GM19324 (cell line): ENCODE results near the gene RILPL1.
"Not testable (repeated sequence)": the region's sequence is repeated elsewhere in the genome, so short reads cannot be mapped to it uniquely, and the experiment has no call there.

Experiments
- ATAC-seq: cut with Tn5 transposase; IDR thresholded peaks from one replicate; pipeline ENCODE4 v1.9.1; 2021; ENCODE audit warnings: mild to moderate bottlenecking, moderate library complexity; ENCODE audit not compliant: unreplicated experiment, low FRiP score

Gene RILPL1

GRCh38 chr12:123472438-123472849 lies 61.1 kb downstream of the RILPL1 start:
- ATAC-seq = no peak

- ATAC-seq = no peak
These were observed 62.0 kb downstream of the RILPL1 start for GRCh38 chr12:123471374-123472068.

GRCh38 chr12:123469978-123470377 lies 63.5 kb downstream of the RILPL1 start:
- no peak for ATAC-seq

- peak; percentile 66 for ATAC-seq
These were observed 64.7 kb downstream of the RILPL1 start for GRCh38 chr12:123468786-123469185.

- ATAC-seq = no peak
These were observed 68.4 kb downstream of the RILPL1 start for GRCh38 chr12:123465084-123465483.

- not testable (repeated sequence) for ATAC-seq
These were observed 70.3 kb downstream of the RILPL1 start for GRCh38 chr12:123463174-123463573.

- peak; percentile 56 for ATAC-seq
These were observed 75.3 kb downstream of the RILPL1 start, which contains the start of gene SNRNP35 for GRCh38 chr12:123457980-123458779. Gene SNRNP35 (plus strand): TSS chr12:123458139. CDS start chr12:123465541, 7,402 bp downstream.

- ATAC-seq = no peak
These were observed 80.4 kb downstream of the RILPL1 start for GRCh38 chr12:123453165-123453564.

- not testable (repeated sequence) for ATAC-seq
These were observed 81.3 kb downstream of the RILPL1 start for GRCh38 chr12:123452276-123452550.

GRCh38 chr12:123450636-123451035 lies 82.9 kb downstream of the RILPL1 start:
- no peak for ATAC-seq

- ATAC-seq = no peak
These were observed 83.7 kb downstream of the RILPL1 start for GRCh38 chr12:123449856-123450255.

- no peak for ATAC-seq
These were observed 84.2 kb downstream of the RILPL1 start for GRCh38 chr12:123449249-123449733.

- ATAC-seq = no peak
These were observed 87.2 kb downstream of the RILPL1 start for GRCh38 chr12:123446333-123446713.

GRCh38 chr12:123445388-123446332 lies 87.9 kb downstream of the RILPL1 start:
- ATAC-seq = peak; percentile 38

GRCh38 chr12:123444092-123445026 lies 89.2 kb downstream of the RILPL1 start:
- no peak for ATAC-seq

GRCh38 chr12:123442774-123443173 lies 90.7 kb downstream of the RILPL1 start:
- ATAC-seq = no peak

- no peak for ATAC-seq
These were observed 91.9 kb downstream of the RILPL1 start for GRCh38 chr12:123441523-123442164.

GRCh38 chr12:123436017-123436964 lies 97.2 kb downstream of the RILPL1 start, which contains the start of gene RILPL2:
Gene RILPL2 (minus strand): TSS chr12:123436684. CDS start chr12:123436420, 264 bp downstream.
- peak; percentile 77 for ATAC-seq
